Activated CD8-positive, alpha-beta T cell treated with anti-CD3 and anti-CD28 coated beads for 36 hours (primary cell): ENCODE measurements around the gene PIK3R1. TPM values are rescaled to one million over a fixed set of nuclear protein-coding genes. Genes with fewer than 3 reads are reported as not detected.

Experiments
- ATAC-seq: fragments of 200-7000 bp; cut with Tn5 transposase; one replicate; pipeline ENCODE4 v1.10.0; 2021; ENCODE audit warnings: mild to moderate bottlenecking, moderate library complexity
- CTCF ChIA-PET: fragments of 350-600 bp; sonication (Branson Sonifier 250); formaldehyde crosslinking; loops from one replicate; lab custom pipeline; 2021; ENCODE audit warnings: antibody characterized with exemption; lab: Charles Lee
- POLR2A ChIA-PET: fragments of 350-600 bp; sonication (Branson Sonifier 250); formaldehyde crosslinking; loops from one replicate; lab custom pipeline; 2021; ENCODE audit warnings: antibody characterized with exemption; lab: Charles Lee
- DNase-seq: peaks from one replicate; pipeline ENCODE4 v3.0.0-alpha.2; 2020
- H3K27ac Mint-ChIP-seq: one replicate; pipeline ENCODE4 v1.8.0; 2021; ENCODE audit warnings: mild to moderate bottlenecking, mixed read lengths
- H3K27me3 Mint-ChIP-seq: one replicate; pipeline ENCODE4 v1.8.0; 2021; ENCODE audit warnings: mixed read lengths
- H3K36me3 Mint-ChIP-seq: one replicate; pipeline ENCODE4 v1.8.0; 2021; ENCODE audit warnings: low read depth, mixed read lengths
- H3K4me1 Mint-ChIP-seq: one replicate; pipeline ENCODE4 v1.8.0; 2021; ENCODE audit warnings: low read depth, mixed read lengths
- H3K4me3 Mint-ChIP-seq: one replicate; pipeline ENCODE4 v1.8.0; 2021; ENCODE audit warnings: mild to moderate bottlenecking, moderate library complexity, mixed read lengths
- H3K9me3 Mint-ChIP-seq: one replicate; pipeline ENCODE4 v1.8.0; 2021; ENCODE audit warnings: mixed read lengths
- intact Hi-C: fragments of 100-400 bp; cut with micrococcal nuclease; formaldehyde crosslinking; loops from one replicate; pipeline ENCODE4 v1.10.0; 2022
- total RNA-seq, 2 experiments: library from RNA; stranded (reverse); gene quantifications; one replicate each; pipeline ENCODE4 v1.2.3, GENCODE V29; 2021
- TF ChIP-seq, protein P1 (sequence below): fragments of 200-600 bp; IDR thresholded peaks from one replicate; pipeline ENCODE4 v1.8.0; 2022; ENCODE audit warnings: antibody characterized with exemption, mild to moderate bottlenecking

PIK3R1 gene
- total RNA-seq, 2 experiments from 2014 or later: 55.4 to 57.6 TPM

GRCh38 chr5:68217047-68217355 lies 1.4 kb downstream of the PIK3R1 start:
- intact Hi-C loops: loop anchor here (5.0 kb wide), 2 partner anchors 35 to 50 kb away; no protein-coding TSS in a partner anchor
- Mint-ChIP-seq H3K36me3 (peaks cover 29% of the 10 kb centered on the region), H3K9me3 (peaks cover 4% of the 10 kb centered on the region), H3K27me3 (no peaks in the 10 kb centered on the region), H3K4me1 (peaks cover 46% of the 10 kb centered on the region), H3K4me3 (peak overlapping the region; percentile 97), H3K27ac (peak overlapping the region; percentile 93)
- ATAC-seq (no peak), DNase-seq (no peak)
- TF ChIP-seq, protein P1, sequence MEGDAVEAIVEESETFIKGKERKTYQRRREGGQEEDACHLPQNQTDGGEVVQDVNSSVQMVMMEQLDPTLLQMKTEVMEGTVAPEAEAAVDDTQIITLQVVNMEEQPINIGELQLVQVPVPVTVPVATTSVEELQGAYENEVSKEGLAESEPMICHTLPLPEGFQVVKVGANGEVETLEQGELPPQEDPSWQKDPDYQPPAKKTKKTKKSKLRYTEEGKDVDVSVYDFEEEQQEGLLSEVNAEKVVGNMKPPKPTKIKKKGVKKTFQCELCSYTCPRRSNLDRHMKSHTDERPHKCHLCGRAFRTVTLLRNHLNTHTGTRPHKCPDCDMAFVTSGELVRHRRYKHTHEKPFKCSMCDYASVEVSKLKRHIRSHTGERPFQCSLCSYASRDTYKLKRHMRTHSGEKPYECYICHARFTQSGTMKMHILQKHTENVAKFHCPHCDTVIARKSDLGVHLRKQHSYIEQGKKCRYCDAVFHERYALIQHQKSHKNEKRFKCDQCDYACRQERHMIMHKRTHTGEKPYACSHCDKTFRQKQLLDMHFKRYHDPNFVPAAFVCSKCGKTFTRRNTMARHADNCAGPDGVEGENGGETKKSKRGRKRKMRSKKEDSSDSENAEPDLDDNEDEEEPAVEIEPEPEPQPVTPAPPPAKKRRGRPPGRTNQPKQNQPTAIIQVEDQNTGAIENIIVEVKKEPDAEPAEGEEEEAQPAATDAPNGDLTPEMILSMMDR: no peak
- ChIA-PET POLR2A (interaction anchor here (0.7 to 3.2 kb wide), 13 partner anchors 11 to 222 kb away, joined by 3 to 16 read pairs (median 4); no protein-coding TSS in a partner anchor), CTCF (interaction anchor here (1.1 to 6.0 kb wide), 7 partner anchors 29 to 70 kb away, joined by 3 to 46 read pairs (median 10); no protein-coding TSS in a partner anchor)

DNA sequence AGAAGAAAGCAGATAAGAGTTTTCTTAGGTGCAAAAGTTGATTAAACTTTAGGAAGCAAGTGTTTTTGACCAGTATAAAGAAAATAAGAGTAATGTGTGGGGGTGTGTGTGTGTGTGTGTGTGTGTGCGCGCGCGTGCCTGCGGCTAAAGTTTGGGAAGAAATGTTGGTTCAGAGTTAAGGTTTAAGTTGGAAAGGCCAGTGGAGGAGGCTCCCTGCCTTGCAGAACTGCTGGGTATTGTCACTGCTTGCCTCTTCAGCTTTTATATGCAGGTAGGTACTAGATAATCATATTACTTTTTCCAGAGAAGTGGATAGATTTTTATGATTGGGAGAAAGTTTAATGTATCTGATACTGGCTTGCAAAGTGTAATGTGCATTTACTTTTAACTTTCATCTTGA lies 2.0 kb downstream of the PIK3R1 start:
- H3K4me3 Mint-ChIP-seq: peak overlapping the region; percentile 97
- H3K27me3 Mint-ChIP-seq: no peaks in the 10 kb centered on the region
- H3K36me3 Mint-ChIP-seq: peaks cover 29% of the 10 kb centered on the region
- H3K9me3 Mint-ChIP-seq: peaks cover 2% of the 10 kb centered on the region
- H3K27ac Mint-ChIP-seq: peak overlapping the region; percentile 44
- TF ChIP-seq, protein P1: no peak
- ATAC-seq: no peak
- ChIA-PET CTCF (interaction anchor here (1.8 to 6.0 kb wide), 4 partner anchors 34 to 53 kb away, joined by 7 to 46 read pairs (median 10); no protein-coding TSS in a partner anchor), POLR2A (interaction anchor here (1.0 to 1.8 kb wide), 4 partner anchors 11 to 55 kb away, joined by 3 to 6 read pairs (median 4); no protein-coding TSS in a partner anchor)
- intact Hi-C loops: loop anchor here (5.0 kb wide), 2 partner anchors 35 to 50 kb away; no protein-coding TSS in a partner anchor
- peaks cover 51% of the 10 kb centered on the region for H3K4me1 Mint-ChIP-seq
- no peak for DNase-seq

GRCh38 chr5:68219161-68219816 lies 3.7 kb downstream of the PIK3R1 start:
- Mint-ChIP-seq H3K9me3 (peaks cover 2% of the 10 kb centered on the region), H3K4me3 (peak overlapping the region; percentile 97), H3K36me3 (peaks cover 31% of the 10 kb centered on the region), H3K4me1 (peaks cover 60% of the 10 kb centered on the region), H3K27ac (no peak overlapping the region), H3K27me3 (no peaks in the 10 kb centered on the region)
- POLR2A ChIA-PET: no interaction called here
- DNase-seq (no peak), ATAC-seq (no peak)
- intact Hi-C loops: loop anchor here (5.0 kb wide), 2 partner anchors 33 to 48 kb away; no protein-coding TSS in a partner anchor
- CTCF ChIA-PET: interaction anchor here (0.7 to 2.6 kb wide), 5 partner anchors 10 to 48 kb away, joined by 3 to 8 read pairs (median 3); no protein-coding TSS in a partner anchor
- TF ChIP-seq, protein P1: no peak

GRCh38 chr5:68220260-68220659 lies 4.7 kb downstream of the PIK3R1 start:
- H3K4me1 Mint-ChIP-seq: peaks cover 67% of the 10 kb centered on the region
- intact Hi-C loops: no loop called here
- ChIA-PET CTCF (interaction anchor here (0.7 to 2.6 kb wide), 5 partner anchors 11 to 66 kb away, joined by 3 to 8 read pairs (median 3); no protein-coding TSS in a partner anchor), POLR2A (no interaction called here)
- DNase-seq (no peak), ATAC-seq (no peak)
- TF ChIP-seq, protein P1: no peak
- H3K27ac Mint-ChIP-seq: no peak overlapping the region
- H3K9me3 Mint-ChIP-seq: peaks cover 2% of the 10 kb centered on the region
- peaks cover 36% of the 10 kb centered on the region for H3K36me3 Mint-ChIP-seq
- H3K4me3 Mint-ChIP-seq: no peak overlapping the region
- no peaks in the 10 kb centered on the region for H3K27me3 Mint-ChIP-seq

GRCh38 chr5:68220914-68221313 lies 5.4 kb downstream of the PIK3R1 start:
- Mint-ChIP-seq H3K9me3 (peaks cover 2% of the 10 kb centered on the region), H3K27ac (no peak overlapping the region), H3K4me3 (no peak overlapping the region), H3K27me3 (no peaks in the 10 kb centered on the region), H3K36me3 (peaks cover 43% of the 10 kb centered on the region), H3K4me1 (peaks cover 73% of the 10 kb centered on the region)
- ATAC-seq: no peak
- intact Hi-C loops: no loop called here
- ChIA-PET CTCF (interaction anchor here (1.4 kb wide), 1 partner anchor 65 kb away, joined by 3 read pairs; no protein-coding TSS in a partner anchor), POLR2A (no interaction called here)
- TF ChIP-seq, protein P1: no peak
- no peak for DNase-seq
